ENCODE results near the gene MACROD2.

Gene MACROD2

DNA sequence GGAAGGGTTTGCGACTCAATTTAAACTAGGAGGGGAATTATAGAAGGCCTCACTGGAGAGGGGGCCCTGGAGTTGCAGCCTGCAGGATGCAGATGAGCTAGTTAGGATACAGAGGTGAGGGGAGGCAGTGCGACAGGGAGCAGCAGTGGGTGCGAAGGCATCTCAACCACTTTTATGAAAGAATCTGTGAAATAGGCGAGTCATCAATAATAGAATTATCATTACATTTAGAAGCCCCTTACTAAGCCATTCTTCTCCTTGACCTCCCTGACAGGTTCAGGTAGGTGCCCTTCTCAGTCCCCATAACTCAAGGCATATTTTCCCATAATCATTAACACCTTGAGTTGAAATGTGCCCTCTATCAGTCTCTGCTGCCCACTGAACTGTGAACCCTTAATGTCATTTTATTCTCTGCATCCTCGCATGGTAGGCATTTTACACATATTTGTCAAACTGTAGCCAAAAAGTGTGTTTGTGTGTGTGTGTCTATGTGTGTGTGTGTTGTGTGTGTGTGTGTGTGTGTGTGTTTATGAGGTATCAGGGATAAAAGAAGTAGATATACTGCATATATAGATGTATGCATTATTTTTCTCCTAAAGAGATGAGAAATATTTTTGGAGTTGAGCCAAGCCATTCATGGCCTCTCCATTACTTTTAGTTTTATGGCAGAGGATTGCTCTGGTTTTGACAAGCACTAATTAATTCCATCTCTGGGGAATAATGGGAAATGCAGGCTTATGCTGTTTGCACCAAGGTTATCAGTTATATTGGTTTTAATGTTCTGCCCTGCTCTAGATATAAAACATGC, 1679.1 kb downstream of the MACROD2 start:
- DNase-seq, result no peak

DNA sequence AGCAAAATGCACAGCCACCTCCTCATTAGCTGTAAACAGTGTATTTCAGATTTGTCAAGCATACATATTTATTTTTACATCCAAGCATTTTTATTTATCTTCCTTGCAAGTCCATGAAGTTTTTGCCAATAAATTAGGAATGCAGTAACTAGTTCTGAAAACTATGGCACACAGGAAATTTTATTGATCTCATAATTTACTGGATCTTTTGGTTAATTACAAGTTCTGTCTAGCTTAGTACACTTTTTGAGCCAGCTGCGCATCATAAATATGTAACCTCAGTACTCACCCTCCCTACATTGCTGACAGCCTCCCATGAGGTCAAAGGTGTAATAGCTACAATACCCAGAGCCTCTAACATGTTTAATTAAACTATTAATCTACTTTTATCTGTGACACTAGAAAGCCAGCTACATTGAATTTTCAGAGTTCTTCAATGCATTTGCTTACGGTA, 1679.8 kb downstream of the MACROD2 start:
- DNase-seq, result no peak

DNA sequence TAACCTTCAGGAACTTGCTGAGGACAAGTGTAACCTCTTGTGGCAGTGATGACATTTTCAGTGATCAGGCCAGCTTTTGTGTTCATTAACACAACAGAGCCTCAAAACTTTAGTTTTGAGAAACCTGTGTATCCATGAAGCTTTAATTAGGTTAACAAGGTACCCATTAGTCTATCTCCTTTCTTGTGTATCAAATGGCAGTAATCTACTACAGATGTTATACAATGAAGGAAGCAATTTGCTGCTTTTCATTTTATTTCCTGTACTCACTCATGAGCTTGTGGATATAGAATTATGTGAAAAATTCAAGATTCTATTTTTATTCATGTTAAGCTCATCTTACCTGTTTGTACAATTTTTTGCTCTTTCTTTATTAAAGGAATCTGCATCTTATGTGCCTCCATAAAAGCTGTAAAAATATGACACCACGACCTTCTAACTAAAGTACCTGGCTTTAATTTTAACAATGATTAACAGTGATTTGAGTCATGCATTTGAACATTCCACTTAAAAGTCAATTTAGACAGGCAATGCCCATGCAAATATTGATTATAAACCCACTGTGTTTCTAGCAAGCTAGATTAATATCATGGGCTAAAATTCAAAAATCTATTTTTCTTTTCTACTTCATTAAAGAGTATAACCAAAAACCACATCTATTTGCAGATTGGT, 1680.6 kb downstream of the MACROD2 start:
- DNase-seq, result no peak

DNA sequence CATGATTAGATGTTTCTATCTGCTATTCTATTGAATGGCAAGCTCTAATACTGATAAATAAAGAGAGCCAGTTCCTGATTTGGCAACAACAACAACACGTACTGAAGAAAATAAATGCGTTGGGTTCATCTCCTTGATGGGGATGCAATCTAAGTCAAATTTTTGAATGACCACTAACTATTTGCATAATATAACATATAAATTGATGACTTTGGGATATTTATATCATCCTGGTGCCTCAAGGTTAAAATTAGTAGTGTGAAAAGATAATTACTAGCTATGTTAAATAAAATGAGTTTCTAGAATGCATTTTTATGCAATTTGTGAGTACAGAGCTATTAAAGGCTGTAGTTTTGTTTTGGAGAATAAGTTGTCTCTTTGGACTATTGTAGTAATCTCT, 1681.5 kb downstream of the MACROD2 start:
- no peak for DNase-seq

DNA sequence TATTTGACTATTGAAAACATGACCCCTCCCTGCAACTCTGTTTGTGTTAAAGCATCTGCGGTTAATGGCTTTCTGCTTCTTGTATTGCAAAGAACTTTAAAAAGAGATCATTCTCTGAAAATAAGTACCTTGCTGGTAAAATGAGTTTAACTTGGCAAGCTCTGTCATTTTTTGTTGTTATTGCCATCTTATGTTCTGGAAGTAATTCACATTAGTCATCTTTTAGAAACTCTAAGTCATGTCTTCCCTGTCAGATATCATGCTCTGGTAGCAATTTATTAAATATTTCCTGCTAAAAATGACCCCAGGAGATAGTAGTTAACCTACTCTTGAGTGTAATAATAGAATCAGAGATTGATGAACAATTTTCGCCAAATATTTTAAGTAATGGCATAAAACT, 1687.4 kb downstream of the MACROD2 start:
- DNase-seq, result no peak

DNA sequence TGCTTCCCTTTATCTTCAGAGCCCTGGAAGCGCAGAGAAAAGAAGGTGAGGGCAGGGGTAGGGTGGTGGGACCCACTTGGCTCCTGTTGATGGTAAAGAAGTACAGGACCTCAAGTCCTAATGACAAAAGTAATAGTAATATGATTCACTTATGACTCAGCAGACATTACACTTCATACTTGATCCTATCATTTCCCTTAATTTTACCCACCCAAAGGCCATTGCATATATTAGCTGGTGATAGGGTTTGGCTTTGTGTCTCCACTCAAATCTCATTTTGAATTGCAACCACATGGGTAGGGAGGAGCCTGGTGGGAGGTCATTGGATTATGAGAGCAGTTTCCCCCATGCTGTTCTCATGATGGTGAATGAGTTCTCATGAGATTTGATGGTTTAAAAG, 1697.3 kb downstream of the MACROD2 start:
- DNase-seq, result no peak

DNA sequence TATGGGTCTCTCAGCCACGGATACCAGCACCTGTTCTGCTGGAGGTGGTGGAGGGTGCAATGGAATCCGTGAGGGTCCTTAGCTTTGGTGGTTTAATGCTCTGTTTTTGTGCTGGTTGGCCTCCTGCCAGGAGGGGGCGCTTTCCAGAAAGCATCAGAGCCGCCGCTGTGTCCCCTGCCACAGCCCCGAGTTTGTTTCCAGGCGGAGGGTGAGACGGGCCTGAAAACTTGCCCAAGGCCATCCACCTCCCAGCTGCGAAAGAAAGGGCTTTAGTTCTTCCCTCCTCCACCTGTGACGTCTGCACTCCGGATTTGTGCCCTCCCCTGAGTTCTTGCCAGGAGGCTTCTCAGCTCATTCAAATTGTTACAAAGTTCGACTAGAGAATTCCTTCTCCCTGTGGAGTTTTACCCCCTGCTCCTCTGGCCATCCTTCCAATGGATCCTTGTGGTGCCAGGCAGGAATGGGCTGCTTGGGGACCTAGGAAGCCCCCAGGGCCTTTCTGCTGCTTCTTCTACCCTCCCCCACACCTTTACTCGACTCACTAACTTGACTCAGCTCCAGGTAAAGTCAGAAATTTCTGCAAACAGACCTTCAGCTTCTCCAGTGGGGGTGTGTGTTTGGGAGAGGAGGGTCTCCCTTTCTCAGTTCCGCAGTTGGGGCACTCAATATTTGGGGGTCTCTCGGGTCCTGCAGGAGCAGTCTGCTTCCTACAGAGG, 1704.3 kb downstream of the MACROD2 start:
- DNase-seq, result no peak

DNA sequence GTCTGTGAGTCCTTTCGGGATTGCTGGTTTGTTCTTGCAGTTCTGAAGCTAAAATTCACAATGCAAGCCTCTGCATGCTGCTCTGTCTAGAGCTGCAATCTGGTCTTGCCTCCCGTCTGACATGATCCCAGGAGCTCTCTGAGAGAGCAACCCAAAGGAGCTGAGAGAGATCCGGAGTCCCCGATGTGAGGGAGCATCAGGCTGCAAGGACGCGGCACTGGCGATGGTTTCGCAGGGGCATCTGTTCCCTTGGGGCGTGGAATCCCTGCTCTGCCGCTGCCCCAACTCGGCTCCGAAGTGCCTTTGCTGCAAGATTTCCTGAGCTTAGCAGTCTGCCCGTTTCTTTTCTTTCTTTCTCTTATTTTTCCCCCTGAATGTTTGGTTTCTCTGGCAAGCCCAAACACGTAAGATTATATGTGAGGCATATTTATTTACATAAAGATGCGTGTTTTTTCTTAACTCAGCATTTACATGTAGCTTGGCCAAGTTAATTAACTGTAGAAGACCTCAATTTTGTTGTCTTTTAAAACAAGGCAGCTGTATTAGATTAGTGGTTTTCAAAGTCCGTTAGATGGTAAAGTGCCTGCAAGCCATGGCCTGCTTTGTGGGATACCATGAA, 1704.9 kb downstream of the MACROD2 start:
- DNase-seq, result no peak

DNA sequence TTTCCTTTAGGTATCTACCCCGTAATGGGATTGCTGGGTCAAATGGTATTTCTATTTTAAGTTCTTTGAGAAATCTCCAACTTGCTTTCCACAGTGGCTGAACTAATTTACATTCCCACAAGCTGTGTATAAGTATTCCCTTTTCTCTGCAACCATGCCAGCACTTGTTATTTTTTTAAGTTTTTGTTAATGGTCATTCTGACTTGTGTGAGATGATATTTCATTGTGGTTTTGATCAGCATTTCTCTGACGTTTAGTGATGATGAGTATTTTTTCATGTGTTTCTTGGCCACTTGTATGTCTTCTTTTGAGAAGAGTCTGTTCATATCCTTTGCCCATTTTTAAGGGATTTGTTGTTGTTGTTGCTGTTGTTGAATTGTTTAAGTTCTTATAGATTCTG, 1706.8 kb downstream of the MACROD2 start:
- no peak for DNase-seq

DNA sequence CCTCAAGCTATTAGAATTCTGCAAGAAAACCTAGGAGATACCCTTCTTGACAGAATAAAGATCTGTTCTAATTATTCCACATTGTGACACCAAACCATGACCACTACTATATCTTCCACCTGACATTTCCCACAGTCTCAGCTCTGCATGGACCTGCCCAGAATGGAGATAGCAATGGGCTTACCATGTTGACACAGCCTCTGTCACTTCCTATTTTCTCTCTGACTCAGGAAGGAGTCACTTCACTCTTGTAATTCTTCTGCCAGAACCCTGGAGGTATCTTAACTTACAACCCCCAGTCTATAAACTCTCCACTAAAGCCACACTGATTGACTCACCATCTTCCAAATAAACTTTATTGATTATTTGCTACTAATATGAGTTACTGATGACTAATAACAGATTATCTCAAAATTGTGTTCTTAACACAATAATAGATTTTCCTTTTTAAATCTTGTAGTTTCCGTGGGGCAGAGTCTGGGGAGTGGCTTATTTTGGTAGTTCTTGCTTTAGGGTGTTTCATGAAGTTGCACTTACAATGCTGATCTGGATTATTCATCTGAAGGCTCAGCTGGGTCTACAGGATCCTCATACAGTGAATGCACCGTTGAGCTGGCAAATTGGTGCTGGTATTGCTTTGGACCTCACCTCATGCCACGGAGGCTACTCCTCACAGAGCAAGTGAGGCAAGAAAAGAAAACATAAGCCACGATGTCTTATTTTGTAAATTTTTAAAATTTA, 1708.0 kb downstream of the MACROD2 start:
- DNase-seq, result no peak

DNA sequence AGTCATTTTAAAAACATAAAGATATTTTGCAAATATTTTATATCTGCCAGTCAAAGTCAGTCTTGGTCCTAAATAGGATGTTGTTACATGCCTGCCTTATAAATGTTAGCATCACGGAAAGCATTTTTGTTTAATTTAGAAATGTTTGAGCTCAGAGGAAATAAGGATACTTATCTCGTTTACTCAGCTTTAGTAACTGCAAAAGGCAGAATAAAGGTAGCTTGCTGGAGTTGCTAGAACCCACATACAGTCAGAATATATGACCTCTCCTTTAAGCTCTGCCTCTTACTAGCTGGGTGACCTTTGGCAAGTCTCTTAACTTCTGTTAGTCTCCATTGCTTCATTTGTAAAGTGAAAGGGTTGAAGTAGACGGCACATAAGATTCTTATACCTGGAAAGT, 1710.7 kb downstream of the MACROD2 start:
- no peak for DNase-seq

DNA sequence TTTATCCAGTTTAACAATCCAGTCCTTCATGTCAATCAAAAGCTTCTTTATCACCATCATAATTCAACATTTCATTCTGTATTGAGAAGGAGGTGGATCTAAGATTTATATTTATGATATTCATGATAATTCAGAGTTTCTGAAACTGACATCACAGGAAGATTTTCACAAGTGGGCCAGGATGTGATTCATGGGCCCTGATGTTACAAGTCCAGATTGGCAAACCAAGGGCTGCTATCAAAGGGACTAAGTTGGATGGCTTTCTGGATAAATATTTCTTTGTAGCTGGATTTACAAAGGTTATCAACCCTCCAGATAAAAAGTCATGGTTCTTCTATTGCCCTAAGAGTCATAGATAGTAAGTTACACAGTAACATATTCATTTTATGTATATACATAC, 1711.4 kb downstream of the MACROD2 start:
- no peak for DNase-seq

DNA sequence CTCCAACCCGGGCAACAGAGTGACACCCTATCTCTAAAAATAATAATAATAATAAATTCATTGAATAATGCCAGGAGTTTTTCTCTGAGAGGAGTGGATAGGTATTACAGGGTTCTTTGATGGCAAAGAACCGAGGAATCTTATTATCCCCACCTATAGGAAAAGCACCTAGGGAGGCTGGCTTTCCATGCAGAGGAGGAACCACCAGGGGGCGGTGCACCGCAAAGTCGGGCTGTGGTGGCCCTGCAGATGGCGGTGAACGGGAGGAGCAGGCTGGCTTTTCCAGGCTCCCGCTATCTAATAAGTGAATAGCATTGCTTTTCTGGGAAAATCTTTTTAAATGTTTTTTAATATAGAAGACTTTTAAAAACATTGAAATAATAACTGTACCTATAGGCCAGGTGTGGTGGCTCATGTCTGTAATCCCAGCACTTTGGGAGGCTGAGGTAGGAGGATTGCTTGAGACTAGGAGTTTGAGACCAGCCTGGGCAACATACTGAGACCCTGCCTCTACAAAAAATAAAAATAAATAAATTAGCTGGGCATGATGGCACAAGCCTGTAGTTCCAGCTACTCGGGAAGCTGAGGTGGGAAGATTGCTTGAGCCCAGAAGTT, 1713.8 kb downstream of the MACROD2 start:
- no peak for DNase-seq

DNA sequence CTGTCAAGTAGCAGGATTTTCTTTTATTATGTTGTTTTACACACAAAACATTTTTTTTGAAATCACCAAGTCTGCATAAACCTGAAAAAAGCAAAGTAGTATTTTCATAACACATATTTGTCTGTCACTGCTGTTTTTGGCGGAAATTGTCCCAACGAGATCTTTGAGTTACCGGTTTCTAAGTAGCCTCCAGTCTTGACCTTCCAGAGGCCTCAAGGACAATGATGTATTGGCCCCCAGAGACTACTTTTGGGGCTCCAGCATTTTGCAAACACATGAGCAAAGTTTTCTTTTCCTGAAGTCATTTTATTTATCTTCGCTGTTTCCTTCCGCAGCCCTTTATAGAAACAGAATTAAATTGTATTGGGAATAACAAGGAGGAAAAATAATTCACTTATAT, 1715.3 kb downstream of the MACROD2 start:
- no peak for DNase-seq

DNA sequence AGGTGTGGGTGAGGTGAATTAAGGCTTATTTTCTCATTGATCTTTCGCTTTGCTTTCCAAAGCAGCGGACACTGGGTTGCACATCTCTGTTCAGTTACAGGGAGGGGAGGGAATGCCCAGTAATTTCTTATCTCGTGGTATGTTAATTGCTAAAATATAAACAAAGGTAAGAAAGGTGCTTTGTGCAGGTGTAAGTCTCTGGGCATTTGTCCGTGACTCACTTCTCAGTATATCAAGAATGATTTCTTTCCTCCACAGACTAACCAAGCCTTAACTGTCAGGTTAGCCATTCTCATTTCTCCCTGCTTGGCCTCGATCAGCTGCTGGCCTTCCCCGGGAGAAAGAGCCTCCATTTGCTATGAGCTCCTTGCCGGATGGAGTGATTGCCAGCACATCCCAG, 1715.9 kb downstream of the MACROD2 start:
- DNase-seq, result no peak

DNA sequence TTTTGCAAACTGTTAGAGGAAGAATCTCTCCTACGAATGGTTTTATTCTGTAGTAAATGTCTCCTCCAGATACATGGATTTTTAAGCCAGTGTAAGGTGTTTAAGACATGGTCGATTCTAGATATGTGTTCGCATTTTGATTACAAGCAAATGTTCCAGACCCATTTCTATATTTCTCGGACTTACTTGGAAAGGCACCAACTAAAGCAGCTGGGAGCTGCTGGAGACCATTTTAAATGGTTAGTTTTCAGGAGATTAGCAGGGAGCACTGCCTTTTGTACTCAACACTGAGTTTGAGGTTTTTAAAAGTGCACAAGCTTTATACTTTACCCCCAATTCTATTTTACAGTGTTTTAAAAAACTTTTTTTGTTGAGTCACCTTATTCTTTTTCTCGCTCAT, 1720.9 kb downstream of the MACROD2 start:
- no peak for DNase-seq

DNA sequence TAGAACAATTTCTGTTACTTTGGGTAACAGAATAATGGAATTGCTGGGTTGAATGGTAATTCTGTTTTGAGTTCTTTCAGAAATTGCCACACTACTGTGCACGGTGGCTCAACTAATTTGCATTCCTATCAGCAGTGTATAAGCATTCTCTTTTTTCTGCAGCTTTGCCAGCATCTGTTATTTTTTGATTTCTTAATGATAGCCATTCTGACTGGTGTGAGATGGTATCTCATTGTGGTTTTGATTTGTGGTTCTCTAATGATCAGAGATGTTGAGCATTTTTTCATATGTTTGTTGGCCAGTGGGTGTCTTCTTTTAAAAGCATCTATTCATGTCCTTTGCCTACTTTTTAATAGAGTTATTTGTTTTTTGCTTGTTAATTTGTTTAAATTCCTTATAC, 1731.1 kb downstream of the MACROD2 start:
- no peak for DNase-seq

DNA sequence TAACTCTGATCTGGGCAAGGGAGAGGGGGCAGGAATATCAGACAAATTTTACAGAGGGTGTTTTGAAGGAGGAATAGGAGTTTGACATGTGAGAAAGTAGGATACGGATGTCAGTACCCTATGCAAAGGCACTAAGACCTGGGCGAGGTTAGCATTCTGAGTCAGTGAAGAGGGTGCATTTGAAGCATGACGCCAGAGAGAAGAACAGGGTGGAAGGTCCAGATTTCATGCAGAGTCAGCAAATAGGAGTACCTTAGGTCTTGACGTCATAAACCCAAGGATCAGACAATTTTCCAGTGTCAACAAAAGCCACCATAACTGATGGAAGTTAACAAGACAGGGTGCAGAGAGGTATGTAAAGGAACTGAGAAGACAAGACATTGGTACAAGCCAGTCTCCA, 1738.7 kb downstream of the MACROD2 start:
- no peak for DNase-seq

DNA sequence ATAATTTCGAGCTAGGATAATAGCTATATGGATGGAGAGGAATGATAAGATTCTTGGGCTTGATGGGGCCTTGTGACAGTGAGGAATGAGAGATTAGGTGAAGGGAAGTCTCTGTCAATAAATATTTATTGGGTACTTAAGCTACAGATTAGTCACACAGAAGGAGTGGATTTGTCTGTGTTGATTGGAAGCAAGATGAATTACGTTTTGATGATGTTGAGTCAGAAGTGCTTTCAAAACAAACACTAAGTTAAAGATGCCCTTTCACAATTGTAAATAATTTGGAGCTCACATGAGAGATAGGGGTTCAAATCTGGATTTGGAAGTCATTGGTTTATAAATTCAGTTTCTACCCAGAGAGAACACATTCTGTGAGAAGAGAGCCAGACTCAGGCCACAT, 1743.7 kb downstream of the MACROD2 start:
- no peak for DNase-seq

DNA sequence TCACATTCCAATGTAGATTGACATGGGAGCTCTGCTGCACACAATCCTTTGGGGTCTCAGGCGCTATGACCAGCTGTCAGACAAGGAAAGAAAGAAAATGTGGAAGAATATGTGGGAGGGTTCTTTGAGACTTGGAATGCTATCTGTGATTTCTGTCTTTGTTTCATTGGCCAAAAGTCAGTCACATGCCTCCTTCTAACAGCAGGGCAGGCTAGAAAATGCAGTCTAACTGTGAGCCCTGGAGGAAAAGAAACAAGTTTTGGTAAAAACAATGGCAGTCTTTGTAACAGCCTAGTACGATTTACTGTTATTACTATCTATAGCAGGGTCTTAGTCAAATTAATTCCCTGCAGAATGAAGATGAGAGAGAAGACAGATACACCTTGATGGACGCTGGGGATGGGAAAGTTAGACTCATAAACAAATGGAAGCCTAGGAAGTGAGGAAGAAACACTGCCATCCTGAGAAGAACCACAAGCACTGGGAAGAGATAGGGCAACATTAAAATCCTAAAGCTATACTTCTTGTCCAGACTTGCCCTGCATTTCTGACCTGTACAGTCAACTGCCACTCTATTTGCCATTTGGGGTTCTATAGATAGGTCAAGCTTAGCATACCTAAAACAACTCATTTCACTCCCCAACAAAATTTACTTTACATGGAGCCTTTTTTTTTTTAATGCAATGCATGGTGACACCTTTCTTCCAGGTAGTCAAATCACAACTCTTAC, 1744.9 kb downstream of the MACROD2 start:
- no peak for DNase-seq

DNA sequence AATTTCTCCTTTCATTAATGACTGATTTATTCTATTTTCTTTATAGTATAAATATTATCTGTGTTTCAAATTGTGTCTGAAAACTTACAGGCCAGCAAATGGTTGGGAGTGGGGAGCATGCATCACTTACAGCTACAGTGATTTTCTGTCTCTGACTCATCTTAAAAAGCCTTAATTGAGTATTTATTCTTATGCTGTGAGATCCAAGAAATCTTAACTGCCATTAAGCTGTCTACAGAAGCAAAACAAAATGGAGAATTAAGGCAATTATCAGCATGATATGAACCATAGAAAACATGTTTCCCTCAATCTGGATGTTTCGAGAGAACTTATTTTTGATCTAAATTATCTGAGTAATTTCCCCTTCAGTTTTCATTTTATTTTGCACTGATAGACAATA, 1746.8 kb downstream of the MACROD2 start:
- DNase-seq, result no peak

DNA sequence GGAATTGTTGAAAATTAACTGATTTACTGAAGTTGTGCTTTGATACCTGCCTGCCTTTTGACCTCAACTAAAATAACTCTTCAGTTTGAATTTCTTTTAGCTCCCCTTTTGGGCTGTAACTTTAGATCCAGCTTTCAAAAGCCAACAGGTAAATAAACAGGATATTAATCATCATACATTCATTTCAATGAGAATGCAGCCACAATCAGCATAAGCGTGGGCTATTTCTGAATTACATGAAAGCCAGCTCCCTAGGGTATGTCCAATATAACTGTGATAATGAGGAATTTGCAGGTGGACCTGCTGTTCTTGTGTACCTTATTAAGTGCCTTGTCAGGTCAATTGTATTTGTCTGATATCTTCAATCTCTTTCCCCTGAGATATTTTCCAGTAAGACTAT, 1747.3 kb downstream of the MACROD2 start:
- DNase-seq, result no peak

Data from NCI-H1436 treated with DMSO at 0.1 percent for 48 hours (cell line).